Globus pallidus (tissue), 1 donor: ENCODE data around the gene CAPG.
A peak's percentile ranks its signal among the peaks of the same experiment; 100 is the strongest.
"Not testable (repeated sequence)": the region's sequence is repeated elsewhere in the genome, so short reads cannot be mapped to it uniquely, and the experiment has no call there.

Experiments
- DNase-seq: peaks from one replicate; pipeline ENCODE4 v3.0.0-alpha.2; 2015; ENCODE audit warnings: low spot score

The CAPG gene

GRCh38 chr2:85420536-85421259 is 10.5 kb upstream of the CAPG start:
- DNase-seq, result peak; percentile 92

GRCh38 chr2:85419009-85419675 is 9.0 kb upstream of the CAPG start:
- no peak for DNase-seq

- peak; percentile 84 for DNase-seq
Observed at GRCh38 chr2:85418132-85419008, 8.2 kb upstream of the CAPG start, which contains the start of gene SH2D6. Gene SH2D6 (plus strand): TSS chr2:85418714. CDS start chr2:85429466, 10,752 bp downstream.

- no peak for DNase-seq
Observed at GRCh38 chr2:85415980-85416650, 5.9 kb upstream of the CAPG start.

GRCh38 chr2:85414761-85415553 is 4.8 kb upstream of the CAPG start:
- DNase-seq, result no peak

GRCh38 chr2:85414421-85414759 is 4.2 kb upstream of the CAPG start:
- DNase-seq, result not testable (repeated sequence)

GRCh38 chr2:85413592-85414420 is 3.6 kb upstream of the CAPG start:
- no peak for DNase-seq

GRCh38 chr2:85411405-85411748 is 1.2 kb upstream of the CAPG start:
- no peak for DNase-seq

GRCh38 chr2:85410584-85411404 is 628 bp upstream of the CAPG start:
- no peak for DNase-seq

- peak; percentile 61 for DNase-seq
Observed at GRCh38 chr2:85405201-85406059, 4.7 kb downstream of the CAPG start.

GRCh38 chr2:85401844-85402243 is 8.3 kb downstream of the CAPG start:
- DNase-seq, result no peak

GRCh38 chr2:85401464-85401805 is 8.7 kb downstream of the CAPG start:
- no peak for DNase-seq

GRCh38 chr2:85400541-85401463 is 9.4 kb downstream of the CAPG start:
- no peak for DNase-seq

GRCh38 chr2:85400023-85400422 is 10.1 kb downstream of the CAPG start:
- no peak for DNase-seq

- no peak for DNase-seq
Observed at GRCh38 chr2:85399183-85399455, 11.0 kb downstream of the CAPG start.

- DNase-seq, result no peak
Observed at GRCh38 chr2:85398426-85399182, 11.6 kb downstream of the CAPG start.

- no peak for DNase-seq
Observed at GRCh38 chr2:85397925-85398331, 12.2 kb downstream of the CAPG start.
